Activated T-cell treated with anti-CD3 and anti-CD28 coated beads, Interleukin-2, amount 50 U/mL, for 1 hour (primary cell): ENCODE data around the gene XYLB.
"Not testable (repeated sequence)": the region's sequence is repeated elsewhere in the genome, so short reads cannot be mapped to it uniquely, and the experiment has no call there.

ENCODE experiments used
- DNase-seq: peaks from one replicate; pipeline ENCODE4 v3.0.0-alpha.2; 2020

Gene XYLB

DNA sequence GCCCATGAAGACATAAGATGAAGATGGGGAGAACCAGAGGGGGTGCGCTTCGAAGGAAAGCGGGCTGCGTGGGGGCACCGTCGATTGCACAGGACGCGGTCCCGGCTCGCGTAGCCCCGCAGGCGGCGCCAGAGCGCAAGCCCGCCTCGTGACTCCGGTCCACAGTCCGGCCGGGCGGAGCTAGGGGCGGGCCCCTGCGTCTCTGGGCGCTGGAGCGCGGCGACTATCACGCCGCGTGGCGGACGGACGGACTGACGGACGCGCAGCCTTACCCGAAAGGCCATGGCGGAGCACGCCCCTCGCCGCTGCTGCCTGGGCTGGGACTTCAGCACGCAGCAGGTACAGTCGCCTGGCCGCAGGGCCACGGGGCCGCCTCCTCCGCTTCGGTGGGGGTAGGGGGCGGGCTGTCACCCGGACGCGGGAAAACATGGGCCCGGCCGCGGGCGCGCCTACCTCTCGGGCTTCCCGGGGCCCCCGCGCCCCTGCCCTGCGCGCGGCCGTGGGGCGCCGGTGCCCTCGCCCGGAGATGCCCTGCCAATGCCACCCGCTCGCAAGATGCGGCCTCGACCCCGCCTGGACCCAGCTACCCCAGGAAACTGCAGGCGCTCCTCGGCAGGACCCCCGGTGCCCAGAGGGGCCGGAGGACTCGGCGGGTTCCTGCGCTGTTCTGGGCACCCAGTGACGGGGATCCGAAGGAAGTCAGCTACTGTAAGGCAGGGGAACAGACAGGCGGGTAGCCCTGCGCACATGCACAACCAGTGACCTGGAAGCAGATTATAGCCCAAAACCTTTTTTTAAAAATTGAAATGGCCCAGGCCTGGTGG, at the start of gene XYLB:
Gene XYLB, plus strand, starts transcription at position 199 of the 824 bp plus-strand sequence. Its CDS starts 84 bp downstream, at position 283.
- DNase-seq: peak; percentile 77

DNA sequence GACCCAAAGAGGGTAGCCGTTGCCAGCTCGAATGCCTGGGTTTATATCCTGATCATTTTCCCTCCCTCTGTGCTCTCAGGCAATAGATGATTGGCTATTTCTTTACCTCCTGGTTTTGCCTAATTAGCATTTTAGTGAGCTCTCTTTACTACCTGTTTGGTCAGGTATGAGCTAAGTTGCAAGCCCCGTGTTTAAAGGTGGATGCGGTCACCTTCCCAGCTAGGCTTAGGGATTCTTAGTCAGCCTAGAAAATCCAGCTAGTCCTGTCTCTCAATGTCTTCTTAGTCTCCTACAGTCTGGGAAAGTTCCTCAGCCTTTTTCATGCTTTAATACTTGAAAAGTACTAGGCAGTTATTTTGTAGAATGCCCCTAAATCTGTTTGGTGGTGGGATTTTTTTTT, 49.5 kb upstream of the XYLB start:
- DNase-seq: not testable (repeated sequence)

DNA sequence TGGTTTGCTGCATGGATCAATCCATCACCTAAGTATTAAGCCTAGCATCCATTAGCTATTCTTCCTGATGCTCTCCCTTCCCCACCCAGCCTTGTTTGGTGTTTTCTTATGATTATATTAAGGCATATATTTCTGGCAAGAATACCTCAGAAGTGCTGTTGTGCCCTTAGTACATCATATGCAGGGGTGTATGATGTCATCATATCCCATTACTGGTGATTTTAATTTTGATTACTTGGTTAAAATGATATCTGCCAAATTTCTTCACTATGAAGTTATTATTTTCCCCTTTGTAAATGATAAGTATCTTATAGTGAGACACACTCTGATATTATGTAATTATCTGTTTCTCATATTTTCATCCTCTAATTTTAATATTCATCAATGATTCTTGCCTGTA, 49.0 kb upstream of the XYLB start:
- no peak for DNase-seq

DNA sequence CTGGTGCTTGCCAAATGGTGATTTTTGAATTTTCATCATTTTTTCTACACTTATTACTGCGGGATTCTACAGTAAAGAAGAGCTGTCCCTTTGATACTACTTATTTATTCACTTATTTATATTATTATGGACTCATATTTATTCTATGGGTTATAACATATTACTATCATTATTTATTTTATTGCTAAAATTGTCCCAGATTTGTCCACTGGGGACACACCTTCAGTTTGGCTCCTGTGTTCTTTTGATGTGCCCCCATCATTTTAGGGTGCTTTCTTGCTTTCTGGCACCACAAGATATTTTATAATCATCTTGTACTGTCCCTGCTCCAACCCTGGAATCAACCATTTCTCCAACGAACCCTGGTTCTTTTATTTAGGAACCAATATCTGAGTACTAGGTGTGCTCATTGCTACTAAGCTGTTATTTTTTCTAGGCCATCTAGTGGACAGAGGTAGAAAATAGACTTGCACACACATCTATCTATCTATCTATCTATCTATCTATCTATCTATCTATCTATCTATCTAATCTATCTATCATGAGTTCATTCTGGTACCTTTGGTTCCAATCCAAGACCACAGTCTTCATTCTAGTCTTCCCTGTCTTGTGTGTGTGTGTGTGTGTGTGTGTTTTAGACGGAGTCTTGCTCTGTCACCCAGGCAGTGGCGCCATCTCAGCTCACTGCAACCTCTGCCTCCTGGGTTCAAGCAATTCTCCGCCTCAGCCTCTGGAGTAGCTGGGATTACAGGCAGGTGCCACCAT, 48.5 kb upstream of the XYLB start:
- no peak for DNase-seq

DNA sequence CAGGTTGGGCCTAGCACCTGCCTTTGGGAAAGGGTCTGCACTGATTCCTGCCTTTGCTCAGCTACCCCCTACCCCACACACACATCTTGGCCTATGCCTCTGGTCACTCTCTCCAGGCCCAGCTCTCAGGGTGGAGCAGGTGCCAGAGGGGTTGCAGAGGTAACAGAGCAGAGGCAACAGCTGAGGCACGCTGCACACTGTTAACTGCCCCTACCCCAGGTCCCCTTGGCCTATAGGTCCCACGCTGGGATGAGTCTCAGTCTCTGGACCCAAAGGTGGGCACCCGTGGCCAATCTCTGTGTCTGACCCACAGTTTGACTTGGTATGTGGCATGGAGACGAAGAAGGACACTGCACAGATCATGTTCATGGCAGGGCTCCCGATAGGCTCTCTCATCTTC, 39.6 kb upstream of the XYLB start:
- DNase-seq: no peak

DNA sequence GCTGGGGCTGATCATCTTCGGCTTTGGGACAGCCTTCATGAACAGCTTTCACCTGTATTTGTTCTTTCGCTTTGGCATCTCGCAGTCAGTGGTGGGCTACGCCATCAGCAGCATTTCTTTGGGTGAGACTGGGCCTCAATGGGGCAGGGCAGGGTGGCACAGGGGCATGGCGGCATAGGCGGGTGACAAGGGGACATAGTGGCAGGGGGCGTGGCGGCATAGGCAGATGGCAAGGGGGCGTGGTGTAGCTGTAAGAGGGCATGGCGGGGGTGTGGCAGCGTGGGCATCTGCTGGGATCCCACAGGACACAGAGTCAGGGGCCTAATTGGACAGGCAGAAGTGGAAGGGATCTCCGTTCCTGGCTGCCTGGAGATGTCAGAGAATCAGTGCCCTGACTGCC, 39.0 kb upstream of the XYLB start:
- DNase-seq: no peak

DNA sequence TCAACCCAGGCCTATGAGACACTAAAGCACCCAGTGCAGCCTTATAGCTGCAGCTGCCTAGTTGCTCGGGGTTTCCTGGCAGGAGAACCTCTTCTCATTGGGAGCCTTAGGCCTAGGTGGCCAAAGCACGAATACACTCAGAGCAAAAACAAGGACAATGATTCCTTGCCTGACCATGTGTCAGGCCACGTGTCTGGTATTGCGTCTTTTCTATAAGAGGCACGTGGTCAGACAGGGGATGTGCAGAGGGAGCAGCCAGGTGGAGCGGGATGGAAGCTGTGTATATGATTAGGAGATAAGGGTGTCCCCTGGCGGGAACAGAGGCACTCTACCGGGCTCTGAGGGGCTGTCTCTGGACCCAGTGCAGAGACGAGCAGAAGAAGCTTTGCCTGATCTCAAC, 38.1 kb upstream of the XYLB start:
- DNase-seq: no peak

DNA sequence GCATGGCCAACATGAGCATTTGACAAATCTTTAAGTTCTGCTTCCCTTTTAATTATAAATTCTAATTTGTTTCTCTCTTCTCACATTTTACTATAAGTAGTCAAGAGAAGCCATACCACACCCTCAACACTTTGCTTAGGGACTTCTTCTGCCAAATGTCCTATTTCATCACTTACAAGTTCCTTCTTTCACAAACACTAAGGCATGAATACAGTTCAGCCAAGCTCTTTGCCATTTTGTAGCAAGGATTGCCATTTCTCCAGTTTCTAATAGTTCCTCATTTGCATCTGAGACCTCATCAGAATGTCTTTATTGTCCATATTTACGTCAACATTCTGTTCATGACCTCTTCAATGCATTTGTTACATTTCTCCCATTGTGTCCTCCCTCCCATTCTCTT, 35.1 kb upstream of the XYLB start:
- DNase-seq: no peak

DNA sequence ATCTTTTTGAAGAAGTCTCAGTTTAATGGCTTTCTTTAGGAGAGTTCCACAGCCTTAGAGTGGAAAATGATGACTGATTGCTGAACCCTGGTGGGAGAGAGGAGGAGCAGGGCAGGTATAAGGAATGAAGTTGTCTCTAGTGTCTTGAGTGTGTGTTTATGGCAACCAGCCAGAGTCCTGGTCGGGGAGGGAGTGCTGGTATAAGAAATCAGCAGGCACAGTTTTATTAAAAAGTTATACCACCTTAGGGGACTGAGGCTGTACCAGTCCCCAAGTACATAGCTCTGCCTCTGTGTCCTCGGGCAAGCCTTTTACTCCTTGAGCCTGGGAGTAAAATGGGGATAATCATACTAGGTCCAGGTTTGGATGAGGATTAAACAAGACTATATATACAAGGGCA, 34.6 kb upstream of the XYLB start:
- no peak for DNase-seq

DNA sequence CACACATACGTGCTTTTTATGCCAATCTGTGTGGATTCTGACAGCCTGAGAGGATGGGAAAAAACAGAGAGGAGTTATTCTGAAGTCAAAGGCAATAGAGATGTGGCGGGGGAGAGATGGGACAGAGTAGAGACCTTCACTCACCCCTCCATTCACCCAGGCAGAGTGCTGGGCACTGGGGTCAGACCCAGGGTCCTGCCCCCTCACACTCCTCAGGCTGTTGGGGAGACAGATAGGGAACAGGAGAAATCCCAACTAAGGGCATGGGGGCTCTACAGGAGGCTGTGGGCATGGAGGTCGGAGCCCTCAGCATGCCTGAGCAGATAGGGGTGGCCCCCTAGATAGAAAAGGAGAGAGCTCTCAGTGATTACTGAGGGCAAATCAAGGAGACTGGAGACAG, 34.2 kb upstream of the XYLB start:
- DNase-seq: no peak

DNA sequence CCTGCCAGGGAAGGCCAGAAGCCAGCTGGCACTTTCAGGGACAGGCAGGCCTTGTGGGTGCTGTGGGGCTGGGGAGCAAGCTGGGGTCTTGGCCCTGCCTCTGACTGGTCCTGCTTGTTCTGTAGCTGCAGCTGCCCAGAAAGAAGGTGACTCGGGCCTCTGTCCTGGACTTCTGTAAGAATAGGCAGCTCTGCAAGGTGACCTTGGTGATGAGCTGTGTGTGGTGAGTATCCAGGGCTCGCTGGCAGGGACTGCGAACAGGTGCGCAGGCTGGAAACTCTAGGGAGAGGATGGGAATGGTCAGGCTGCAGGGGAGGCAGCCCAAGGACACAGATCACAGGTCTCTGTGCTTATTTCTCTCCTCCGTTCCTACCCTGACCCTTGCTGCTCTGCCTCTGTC, 33.3 kb upstream of the XYLB start:
- no peak for DNase-seq

DNA sequence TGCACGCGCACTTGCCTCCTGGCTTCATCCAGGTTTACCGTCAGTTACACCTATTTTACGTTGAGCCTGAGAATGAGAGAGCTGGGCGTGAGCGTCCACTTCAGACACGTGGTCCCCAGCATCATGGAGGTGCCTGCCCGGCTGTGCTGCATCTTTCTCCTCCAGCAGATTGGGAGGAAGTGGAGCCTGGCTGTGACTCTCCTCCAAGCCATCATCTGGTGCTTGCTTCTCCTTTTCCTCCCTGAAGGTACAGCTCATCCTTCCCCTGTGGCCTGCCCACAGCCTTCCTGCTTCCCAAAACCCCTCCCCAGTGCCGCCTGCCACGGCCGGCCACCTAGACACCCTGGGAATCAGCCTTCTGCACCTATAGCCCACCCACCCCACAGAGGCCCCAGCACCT, 32.9 kb upstream of the XYLB start:
- no peak for DNase-seq

DNA sequence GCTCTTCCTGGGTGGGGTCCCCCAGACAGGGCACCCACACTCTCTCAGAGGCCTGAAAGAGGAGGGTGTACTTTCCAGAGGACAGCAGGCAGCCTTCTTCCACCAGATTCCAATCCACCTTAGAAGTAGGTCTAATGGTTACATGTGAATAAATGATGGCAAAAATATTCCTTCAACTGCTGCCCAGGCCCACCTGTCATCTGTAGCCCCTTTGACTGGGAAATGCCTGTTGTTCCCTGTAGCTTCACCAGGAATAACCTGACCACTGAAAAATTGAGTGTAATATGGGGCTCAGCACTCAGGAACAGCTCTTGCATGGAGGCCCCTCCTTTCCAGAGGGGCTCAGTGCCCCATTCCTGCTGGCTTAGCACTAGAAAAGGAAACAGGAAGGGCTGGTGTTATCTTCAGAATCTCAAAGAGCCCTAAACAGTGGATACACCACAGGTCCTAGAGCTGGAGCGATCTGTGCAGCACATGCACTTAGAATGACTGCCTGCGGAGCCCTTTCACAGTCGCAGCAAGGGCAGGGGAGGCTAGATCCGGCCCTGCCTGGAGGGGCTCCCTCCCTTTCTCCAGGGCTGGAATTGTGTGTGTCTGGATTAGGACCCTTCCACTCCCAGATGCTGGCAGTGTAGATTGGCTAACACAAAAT, 32.3 kb upstream of the XYLB start:
- no peak for DNase-seq

DNA sequence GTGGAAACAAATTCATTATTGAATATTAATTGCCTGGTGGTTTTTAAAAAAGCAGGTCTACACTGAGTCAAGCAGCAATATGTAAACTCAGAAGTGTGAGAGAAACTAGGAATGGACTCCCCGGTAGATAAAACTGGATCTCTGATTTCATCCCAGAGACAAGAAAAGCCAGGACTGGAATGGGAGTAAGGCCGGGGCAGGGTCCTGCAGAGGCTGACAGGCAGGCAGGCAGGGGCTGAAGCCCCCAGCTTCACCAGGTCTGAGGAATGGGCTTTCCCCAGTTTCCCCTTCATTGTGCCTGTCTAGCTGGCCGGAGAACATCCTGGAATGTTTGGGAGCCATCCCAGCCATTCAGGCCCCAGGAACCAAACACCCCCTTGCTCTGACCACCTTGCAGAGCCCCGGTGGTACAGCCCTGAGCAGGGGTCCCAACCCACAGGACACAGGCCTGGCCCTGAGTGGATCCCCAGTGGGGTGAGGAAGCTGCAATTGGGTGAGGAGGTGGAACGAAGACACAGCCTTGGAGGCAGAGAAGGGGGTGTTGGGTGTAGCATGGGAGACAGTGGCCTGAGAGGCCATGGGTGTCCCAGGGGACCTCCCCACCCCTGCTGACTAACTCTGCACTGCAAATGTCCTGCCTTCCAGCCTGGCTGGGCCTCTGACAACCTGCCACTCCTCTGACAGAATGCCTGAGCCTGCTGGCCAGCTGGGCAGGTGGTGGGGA, 31.7 kb upstream of the XYLB start:
- DNase-seq: no peak

DNA sequence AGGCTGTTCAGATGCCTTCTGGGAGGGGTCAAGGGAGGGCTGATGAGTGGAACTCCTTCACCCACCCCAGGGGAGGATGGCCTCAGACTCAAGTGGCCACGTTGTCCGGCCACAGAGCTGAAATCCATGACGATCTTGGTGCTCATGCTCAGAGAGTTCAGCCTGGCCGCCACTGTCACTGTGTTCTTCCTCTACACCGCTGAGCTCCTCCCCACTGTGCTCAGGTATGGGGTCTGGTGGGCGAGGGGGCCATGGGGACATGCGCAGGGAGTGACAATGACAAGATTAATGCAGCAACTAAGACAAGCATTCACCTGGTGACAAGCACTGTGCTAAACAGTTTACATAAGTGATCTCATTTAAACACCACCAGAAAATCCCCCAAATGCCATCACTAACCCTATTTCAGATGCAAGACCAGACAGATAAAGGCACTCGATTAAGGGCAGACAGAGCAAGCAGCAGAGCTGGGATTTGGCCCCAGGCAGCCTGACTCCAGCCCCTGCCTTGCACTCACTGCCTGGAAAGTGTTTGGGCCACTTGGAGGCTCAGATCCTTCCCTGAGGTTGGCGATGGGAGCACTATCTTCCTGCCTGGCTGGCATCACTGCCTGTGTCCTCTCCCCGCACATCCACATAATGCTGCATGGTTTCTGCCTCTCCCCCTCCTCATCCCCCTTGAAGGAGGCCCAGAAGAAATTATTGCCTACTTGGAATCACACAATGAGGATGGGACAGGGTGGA, 30.9 kb upstream of the XYLB start:
- DNase-seq: no peak

DNA sequence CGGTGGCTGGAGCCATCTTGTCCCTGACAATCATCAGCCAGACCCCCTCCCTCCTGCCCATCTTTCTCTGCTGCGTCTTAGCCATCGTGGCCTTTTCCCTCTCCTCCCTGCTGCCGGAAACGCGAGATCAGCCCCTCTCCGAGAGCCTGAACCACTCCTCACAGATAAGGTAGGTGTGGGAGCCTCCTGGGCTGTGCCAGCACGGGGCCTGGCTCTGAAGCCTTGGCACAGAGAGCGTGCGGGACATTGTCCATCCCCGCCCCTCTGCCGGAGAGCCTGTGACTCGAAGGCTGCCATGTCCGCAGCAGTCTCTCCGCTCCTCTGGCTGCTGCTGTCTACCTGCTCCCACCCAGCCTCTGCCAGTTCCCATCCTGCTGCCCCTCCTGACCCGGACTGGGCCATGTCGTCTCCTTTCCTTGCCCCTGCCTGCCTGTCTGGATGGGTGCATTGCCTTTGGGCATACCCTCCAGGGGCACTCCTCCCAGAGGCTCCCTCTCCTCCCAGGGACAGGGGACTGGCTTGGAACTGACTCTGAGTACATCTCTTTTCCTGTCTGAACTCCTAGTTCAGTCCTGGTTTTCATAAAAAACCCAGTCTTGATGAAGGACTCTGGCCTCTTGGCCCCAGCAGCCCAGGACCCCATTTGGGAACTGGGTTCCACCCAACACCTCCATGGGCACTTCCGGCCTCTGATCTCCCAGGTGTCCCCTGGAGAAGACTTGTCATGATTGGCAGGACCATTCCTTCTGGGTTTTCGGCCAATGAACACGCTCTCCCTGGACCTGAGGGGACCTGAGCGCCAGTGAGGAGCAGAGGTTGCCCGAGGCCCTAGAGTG, 30.0 kb upstream of the XYLB start:
- DNase-seq: no peak

DNA sequence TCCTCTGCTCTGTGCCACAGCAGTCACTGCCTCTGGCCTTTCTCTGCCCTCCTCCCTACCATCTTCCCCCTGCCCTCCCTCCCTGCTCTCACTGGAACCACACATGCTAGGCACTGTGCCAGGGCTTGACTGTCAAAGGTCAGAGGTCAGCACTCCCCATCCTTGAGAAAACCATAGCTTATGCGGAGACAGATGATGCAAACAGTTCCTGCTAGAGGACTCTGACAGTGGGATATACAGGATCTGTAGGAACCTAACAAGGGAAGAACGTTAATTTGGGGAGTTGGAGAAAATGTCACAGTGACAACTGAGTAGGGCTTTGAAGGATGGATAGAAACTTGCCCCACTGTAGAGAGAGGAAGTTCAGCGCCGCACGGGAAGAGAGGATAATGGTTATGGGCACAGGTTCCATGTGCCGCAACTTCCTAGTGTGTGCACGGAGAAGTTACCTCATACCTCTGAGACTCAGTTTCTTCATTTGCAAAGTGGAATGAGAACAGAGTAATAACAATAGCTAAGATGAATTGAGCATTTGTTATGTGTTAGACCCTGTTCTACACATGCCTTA, 29.3 kb upstream of the XYLB start:
- no peak for DNase-seq

DNA sequence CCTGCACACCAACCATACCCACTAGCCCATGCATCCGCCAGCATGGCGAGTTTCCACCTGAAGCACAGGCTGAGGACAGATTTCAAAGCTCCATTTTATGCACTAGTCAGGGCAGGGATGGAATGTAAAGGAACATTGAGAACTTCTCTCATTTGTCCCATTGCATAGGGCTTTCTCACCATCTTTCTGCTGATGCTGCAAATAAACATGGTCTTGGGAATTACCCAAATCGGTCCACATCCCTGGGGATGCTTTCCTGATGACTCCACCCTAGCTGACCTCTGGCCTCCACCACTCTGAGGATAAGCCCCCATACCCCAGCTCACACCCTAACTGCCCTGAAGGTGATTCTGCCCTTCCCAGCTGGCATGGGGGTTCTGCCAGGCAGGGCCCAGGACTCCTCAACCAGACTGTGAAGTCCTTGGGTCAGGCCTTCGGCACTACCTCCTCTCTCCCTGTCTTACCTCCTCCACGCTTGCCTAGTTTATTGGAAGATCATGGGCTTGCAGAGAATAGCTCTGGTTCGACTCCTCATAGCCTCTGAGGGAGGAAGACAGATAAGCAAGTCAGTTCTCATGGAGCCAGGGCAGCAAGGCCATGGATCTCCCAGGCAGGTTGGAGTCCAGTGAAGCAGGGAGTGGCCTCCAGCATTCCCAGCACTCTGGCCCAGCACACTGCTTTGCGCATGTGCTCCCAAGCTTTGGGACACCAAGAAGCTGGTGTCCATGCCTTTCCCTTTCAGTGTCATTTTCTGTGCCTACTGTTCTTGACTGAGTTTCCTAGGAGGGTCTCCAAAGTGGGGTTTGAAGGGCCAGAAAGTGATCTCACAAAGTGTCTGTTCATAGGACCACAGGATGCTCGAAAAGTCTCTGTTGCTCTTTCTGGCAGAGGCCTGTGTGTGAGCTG, 27.6 kb upstream of the XYLB start:
- DNase-seq: no peak

DNA sequence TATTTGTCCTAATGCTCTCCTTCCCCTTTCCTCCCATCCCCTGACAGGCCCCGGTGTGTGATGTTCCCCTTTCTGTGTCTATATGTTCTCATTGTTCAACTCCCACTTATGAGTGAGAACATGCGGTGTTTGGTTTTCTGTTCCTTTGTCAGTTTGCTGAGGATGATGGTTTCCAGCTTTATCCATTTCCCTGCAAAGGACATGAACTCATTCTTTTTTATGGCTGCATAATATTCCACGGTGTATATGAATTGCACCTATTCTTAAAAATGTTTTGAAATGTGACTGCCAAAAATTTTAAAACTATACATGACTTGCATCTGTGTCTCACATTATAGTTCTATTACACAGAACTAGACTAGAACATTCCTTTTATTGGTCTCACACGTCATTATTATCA, 25.9 kb upstream of the XYLB start:
- not testable (repeated sequence) for DNase-seq

DNA sequence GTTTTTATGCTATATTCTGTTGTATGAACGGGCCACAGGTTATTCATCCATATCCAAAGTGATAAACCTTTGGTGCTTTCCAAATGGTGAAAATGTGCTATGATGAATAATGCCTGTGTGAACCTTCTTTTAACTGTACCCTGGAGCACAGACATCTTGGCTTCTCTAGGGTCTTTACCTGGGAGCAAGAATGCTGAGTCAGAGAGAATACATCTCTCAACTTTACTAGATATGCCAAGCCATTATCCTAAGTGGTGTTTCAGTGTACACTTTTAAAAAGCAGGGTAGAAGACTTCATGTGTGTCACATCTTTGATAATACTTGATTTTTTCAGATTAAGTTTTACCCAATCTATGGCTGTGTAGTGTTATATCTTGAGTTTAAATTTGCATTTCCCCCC, 23.5 kb upstream of the XYLB start:
- DNase-seq: no peak
